ENCODE data around the gene GNB1L. TPM values are rescaled to one million over a fixed set of nuclear protein-coding genes. Genes with fewer than 3 reads are reported as not detected.
"Not testable (repeated sequence)": the region's sequence is repeated elsewhere in the genome, so short reads cannot be mapped to it uniquely, and the experiment has no call there.

GNB1L gene
- total RNA-seq, 2 experiments from 2014 or later = 7.4 to 8.7 TPM

DNA sequence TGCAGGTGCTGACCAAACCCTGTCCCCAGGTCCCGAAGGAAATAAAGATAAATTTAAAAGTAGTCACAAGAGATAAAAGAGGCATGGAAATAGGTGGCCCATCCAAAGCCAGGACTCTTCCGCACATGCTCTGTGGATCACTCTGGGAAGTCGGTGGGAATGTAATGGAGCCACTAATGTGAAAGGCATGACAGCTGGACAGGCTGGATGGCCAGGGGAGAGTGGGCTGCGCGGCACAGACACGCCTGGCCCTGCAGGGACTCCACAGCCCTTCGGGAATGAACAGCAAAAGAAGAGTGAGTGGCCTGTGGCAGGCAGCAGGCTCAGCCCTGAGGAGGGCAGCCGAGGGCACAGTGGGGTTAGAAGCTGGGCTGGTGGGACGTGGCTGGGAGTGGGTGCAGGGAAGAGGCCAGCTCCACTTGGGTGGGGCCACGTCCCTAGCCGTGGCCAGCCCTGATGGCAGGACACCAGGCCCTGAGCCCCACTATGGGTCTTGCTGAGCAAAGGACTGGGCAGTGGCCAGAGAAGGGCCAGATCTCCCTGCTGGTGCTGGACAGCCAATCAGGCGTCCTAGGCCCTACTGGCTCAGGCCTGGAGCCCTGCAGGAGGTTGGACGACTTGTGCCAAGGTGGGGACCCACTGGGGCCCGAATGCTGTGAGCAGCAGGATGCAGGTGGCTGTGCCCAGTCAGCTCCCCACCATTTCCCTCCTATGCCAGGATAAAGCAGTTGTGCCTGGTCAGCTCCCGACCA, 31.3 kb upstream of the GNB1L start:
- Mint-ChIP-seq H3K4me1 (peaks cover 18% of the 10 kb centered on the region), H3K9me3 (no peaks in the 10 kb centered on the region), H3K27me3 (no peaks in the 10 kb centered on the region), H3K27ac (no peak overlapping the region), H3K36me3 (ENCODE audit: low read depth) (no peaks in the 10 kb centered on the region), H3K4me3 (no peak overlapping the region)
- CTCF ChIA-PET = interaction anchor here (0.8 to 1.6 kb wide), 3 partner anchors 24 to 156 kb away, joined by 3 to 4 read pairs (median 3); no protein-coding TSS in a partner anchor
- DNase-seq = no peak
- POLR2A ChIA-PET = interaction anchor here (1.1 to 2.2 kb wide), 3 partner anchors 11 to 32 kb away, joined by 3 to 11 read pairs (median 7); partner anchors contain the start of genes GNB1L and RTL10

DNA sequence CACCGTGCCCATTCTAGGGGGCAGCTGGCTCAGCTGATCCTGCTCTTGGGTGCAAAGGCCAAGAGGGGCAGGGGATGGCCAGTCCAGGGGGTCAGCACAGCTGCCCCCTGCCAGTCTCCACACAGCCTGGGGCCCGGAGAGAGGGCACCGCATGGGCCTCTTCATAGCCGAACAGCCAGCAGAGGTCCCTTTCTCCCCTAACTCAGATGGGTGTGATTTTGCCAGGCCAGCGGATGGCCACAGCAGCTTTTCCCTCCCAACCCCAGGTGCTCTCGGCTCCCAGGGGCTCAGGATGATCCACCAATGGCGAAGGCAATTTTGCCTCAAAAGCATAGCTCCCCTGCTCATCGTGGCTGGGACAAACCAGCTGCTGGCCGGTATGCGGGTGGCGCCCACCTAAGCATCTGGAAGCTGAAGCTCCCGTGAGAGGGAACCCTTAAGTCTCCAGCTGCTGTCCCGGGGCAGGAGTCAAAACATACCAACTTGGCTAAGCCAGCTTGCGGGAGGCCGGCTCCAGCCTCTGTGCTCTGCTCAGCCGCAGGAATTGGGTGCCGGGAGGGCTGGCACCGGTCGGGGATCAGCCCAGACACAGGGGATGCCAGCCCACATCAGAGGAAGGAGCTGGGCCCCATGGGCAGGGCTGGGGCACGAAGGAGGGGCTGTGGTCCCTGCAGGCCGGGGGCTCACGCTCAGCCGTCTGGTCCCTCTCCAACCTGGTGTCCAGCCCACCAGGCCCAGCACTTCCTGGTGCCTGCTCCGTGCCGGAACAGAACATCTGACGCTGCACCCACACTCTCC, 30.5 kb upstream of the GNB1L start:
- Mint-ChIP-seq H3K27me3 (no peaks in the 10 kb centered on the region), H3K4me1 (peaks cover 12% of the 10 kb centered on the region), H3K9me3 (no peaks in the 10 kb centered on the region), H3K27ac (no peak overlapping the region), H3K36me3 (ENCODE audit: low read depth) (no peaks in the 10 kb centered on the region), H3K4me3 (no peak overlapping the region)
- POLR2A ChIA-PET = interaction anchor here (1.6 kb wide), 1 partner anchor 30 kb away, joined by 7 read pairs; the partner anchor contains the start of genes GNB1L and RTL10
- no peak for DNase-seq
- CTCF ChIA-PET = interaction anchor here (1.6 kb wide), 1 partner anchor 155 kb away, joined by 3 read pairs; no protein-coding TSS in a partner anchor

DNA sequence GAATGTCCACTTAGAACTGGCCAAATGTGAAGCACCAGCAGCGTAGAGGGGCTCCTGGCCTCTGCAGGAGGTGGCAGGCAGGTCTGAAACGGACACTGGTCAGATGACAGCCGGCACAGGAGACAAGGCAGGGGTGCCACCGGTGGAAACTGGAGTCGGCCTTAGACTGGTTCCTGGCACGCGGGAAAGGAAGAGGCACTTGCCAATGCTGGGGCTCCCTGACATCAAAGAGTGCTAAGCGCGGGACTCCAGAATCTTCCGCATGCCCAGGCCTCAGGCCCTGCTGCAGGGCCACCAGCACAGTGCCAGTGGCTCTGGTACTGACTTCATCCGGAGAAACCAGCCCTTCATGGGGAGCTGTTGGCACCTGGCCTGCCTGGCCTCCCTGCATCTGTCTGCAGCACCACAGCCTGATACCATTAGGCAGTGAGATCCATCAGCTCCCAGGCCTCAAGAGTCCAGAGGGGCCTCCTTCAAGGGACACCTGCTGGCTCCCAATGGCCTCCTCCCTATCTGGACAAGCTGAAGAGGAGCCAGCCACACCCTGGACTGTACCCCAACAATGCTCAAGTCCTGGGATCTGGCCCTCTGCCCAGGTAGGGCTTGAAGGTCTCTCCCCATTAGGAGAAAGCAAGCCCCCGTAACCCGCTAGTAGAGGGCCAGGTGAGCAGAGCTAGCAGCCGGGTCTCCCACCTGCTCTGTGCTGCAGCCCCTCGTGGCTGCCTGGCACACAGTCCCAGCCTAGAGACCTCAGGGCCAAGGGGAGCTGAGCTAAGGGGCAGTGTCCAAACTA, 29.7 kb upstream of the GNB1L start:
- Mint-ChIP-seq H3K27ac (no peak overlapping the region), H3K36me3 (ENCODE audit: low read depth) (no peaks in the 10 kb centered on the region), H3K4me3 (no peak overlapping the region), H3K9me3 (no peaks in the 10 kb centered on the region), H3K27me3 (no peaks in the 10 kb centered on the region), H3K4me1 (peaks cover 10% of the 10 kb centered on the region)
- ChIA-PET POLR2A (interaction anchor here (1.6 kb wide), 1 partner anchor 29 kb away, joined by 7 read pairs; the partner anchor contains the start of genes GNB1L and RTL10), CTCF (interaction anchor here (1.0 to 1.6 kb wide), 2 partner anchors 10 to 154 kb away, joined by 3 to 4 read pairs; no protein-coding TSS in a partner anchor)
- DNase-seq = no peak

DNA sequence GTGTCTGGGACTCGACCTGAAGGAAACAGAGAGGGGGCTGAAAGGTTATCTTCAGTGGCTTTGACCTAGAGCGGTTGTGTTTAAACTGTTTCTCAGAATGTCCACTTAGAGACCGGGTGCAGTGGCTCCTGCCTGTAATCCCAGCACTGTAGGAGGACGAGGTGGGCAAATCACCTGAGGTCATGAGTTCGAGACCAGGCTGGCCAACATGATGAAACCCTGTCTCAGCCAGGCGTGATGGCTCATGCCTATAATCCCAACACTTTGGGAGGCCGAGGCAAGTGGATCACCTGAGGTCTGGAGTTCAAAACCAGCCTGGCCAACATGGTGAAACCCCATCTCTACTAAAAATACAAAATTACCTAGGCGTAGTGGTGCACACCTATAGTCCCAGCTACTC, 28.8 kb upstream of the GNB1L start:
- H3K27ac Mint-ChIP-seq; DNase-seq; H3K27me3 Mint-ChIP-seq; H3K4me1 Mint-ChIP-seq; H3K9me3 Mint-ChIP-seq; H3K4me3 Mint-ChIP-seq; POLR2A ChIA-PET; H3K36me3 Mint-ChIP-seq (ENCODE audit: low read depth): not testable (repeated sequence)
- CTCF ChIA-PET = interaction anchor here (1.0 kb wide), 1 partner anchor 11 kb away, joined by 4 read pairs; no protein-coding TSS in a partner anchor

DNA sequence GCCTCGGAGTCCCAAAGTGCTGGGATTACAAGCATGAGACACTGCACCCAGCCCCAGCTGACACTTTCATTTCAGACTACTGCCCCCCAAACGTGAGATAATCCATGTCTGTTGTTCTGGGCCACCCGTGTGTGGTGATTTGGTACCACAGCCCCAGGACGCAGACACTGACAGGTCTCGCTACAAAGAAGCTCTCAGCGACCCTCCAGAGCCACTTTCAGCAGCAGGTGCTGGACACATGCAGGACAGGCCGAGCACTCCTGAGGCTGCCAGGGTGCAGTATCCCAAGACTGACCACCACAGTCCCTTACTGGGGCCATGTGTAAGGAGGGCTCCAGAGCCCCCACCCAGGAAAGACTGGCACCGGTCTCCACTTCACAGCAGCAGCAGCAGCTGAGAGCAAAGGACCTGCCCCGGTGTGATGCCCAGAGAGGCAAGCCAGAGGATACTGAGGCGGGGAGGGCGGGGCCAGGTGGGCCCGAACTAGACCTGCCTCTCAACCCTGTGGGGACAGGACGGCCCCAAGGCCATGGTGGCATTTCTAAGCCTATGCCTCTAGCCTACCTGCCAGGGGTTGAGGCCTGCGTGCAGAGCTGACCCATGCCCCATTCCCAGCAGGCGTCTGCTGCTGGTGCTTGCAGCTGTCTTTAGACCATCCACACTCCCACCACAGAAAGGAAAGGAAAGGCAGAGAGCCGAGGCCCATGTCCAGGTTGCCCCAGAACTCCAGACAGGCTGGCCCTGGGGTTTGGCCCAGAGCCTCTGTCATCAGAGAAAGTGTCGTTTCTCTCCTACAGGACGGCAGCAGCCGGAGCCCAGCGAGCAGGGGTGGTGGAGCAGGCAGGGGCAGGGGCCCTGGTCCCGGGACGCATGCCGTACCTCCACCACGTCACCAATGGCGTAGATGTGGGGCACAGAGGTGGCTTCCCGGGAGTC, 28.0 kb upstream of the GNB1L start:
- H3K36me3 Mint-ChIP-seq (ENCODE audit: low read depth) = no peaks in the 10 kb centered on the region
- H3K4me1 Mint-ChIP-seq = peaks cover 10% of the 10 kb centered on the region
- ChIA-PET POLR2A (no interaction called here), CTCF (no interaction called here)
- no peaks in the 10 kb centered on the region for H3K27me3 Mint-ChIP-seq
- H3K4me3 Mint-ChIP-seq = no peak overlapping the region
- H3K27ac Mint-ChIP-seq = no peak overlapping the region
- DNase-seq = no peak
- no peaks in the 10 kb centered on the region for H3K9me3 Mint-ChIP-seq

DNA sequence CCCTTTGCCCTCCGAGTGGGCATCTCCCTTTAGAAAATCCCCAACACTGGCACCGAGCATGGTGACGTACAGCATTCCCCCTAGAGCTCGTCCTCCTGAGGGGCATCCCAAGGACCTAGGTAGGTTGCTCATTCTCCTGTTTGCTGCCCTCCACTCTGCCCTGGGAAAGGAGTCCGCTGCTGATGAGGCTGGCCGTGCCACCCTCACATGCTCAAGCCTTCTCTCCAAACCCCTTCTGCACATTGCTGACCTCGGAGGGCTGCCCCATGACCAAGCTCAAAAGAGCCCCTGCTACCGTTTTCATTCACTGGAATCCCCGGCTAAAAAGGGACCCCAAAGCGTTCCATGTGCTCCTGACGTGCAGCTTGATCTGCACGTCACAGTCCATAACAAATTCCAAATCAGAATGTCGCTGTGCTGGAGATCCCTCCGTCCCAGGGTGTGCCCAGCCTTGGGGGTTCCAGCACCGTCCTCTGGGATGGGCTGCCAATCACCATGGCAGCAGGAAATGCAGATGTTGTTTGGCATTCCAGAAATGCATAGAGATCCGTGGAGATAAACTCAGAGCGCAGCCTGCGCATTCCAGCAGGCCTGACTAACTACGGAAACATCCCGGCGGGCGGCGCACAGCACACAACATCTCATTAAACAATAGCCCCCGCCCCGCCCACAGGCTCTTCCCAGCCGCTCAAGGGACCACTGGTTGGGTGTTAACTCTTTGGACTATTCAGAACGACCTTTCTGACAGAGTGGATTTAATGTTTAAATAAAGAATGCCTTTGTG, 26.3 kb upstream of the GNB1L start:
- CTCF ChIA-PET = no interaction called here
- Mint-ChIP-seq H3K27ac (no peak overlapping the region), H3K9me3 (no peaks in the 10 kb centered on the region), H3K4me3 (no peak overlapping the region), H3K36me3 (ENCODE audit: low read depth) (no peaks in the 10 kb centered on the region), H3K4me1 (peaks cover 2% of the 10 kb centered on the region), H3K27me3 (no peaks in the 10 kb centered on the region)
- POLR2A ChIA-PET = no interaction called here
- DNase-seq = no peak

DNA sequence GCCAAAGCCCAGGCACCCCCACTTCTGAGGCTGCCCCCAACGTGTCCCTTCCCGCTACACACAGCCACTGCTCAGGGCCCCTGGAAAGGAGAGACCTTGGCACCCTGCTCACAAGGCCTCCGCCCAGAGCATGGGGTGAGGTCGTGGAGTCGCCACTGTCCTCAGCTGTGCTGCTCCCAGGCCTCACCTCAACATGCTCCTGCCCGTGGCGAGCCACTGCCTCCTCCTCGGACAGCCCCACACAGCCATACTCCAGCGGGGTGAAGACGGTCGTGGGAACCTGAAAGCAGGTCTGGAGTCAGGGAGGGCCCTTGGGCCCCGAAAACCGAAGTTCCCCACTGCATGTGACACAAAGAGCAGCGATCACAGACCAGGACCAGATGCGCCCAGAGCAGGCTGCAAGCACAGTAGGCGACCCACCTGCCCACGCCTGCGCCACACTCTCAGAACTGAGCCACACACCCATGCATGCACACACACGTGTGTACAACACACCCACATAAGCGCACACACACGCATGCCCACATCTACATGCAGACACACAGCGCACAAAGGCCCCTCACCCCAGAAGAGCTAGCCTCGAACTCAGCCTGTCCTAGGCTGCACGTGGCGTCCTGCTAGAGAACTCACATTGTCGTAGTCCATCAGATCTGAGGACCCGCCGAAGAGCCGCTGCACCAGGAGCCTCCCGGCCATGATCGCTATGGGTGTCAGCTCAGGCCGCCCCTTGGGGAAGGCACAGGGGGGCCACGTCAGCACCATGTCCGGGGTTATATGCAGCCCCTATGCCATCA, 25.5 kb upstream of the GNB1L start:
- CTCF ChIA-PET = no interaction called here
- no peaks in the 10 kb centered on the region for H3K4me1 Mint-ChIP-seq
- H3K36me3 Mint-ChIP-seq (ENCODE audit: low read depth) = no peaks in the 10 kb centered on the region
- DNase-seq = no peak
- no peaks in the 10 kb centered on the region for H3K9me3 Mint-ChIP-seq
- H3K4me3 Mint-ChIP-seq = no peak overlapping the region
- H3K27me3 Mint-ChIP-seq = no peaks in the 10 kb centered on the region
- POLR2A ChIA-PET = no interaction called here
- no peak overlapping the region for H3K27ac Mint-ChIP-seq

DNA sequence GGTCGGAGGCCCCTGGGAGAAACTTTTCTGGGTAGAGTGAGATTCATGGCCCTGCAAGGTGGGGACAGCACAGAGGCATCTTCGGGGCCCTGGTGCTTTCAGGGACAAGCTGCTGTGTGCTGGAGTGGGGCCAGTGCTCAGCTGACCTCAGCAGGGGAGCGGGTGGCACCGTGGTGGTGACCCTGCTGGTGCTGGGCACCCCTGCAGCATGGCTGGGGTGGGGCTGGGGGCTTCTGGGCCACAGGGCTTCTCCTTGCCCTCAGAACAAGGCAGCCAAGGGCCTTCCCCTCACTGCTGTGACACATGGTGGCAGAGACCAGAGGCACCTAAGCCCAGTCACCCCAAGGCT, 24.9 kb upstream of the GNB1L start:
- CTCF ChIA-PET = no interaction called here

DNA sequence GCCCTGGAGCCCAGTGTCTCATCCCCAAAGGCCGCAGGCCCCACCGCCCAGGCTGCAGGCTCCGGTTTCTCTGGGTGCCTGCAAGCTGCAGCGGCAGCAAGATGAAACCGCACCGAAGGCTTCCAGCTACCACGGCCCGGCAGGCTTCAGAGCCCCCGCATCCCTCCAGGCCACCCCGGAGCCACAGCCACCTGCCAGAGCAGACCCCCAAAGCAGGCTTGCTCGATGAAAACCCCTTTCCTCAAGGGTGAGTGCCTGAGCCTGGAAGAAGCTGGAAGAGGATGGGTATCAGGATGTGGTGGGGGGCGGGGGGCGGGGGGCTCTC, 24.5 kb upstream of the GNB1L start:
- H3K4me1 Mint-ChIP-seq = peaks cover 7% of the 10 kb centered on the region
- no peaks in the 10 kb centered on the region for H3K36me3 Mint-ChIP-seq (ENCODE audit: low read depth)
- no peaks in the 10 kb centered on the region for H3K9me3 Mint-ChIP-seq
- no peaks in the 10 kb centered on the region for H3K27me3 Mint-ChIP-seq
- H3K4me3 Mint-ChIP-seq = no peak overlapping the region
- no peak overlapping the region for H3K27ac Mint-ChIP-seq
- ChIA-PET POLR2A (no interaction called here), CTCF (no interaction called here)
- DNase-seq = no peak

More for the DNA sequence above, 24.9 kb upstream of the GNB1L start:
- POLR2A ChIA-PET = no interaction called here
- Mint-ChIP-seq H3K4me1 (peaks cover 2% of the 10 kb centered on the region), H3K4me3 (no peak overlapping the region), H3K27me3 (no peaks in the 10 kb centered on the region), H3K36me3 (ENCODE audit: low read depth) (no peaks in the 10 kb centered on the region), H3K9me3 (no peaks in the 10 kb centered on the region), H3K27ac (no peak overlapping the region)
- DNase-seq = no peak

DNA sequence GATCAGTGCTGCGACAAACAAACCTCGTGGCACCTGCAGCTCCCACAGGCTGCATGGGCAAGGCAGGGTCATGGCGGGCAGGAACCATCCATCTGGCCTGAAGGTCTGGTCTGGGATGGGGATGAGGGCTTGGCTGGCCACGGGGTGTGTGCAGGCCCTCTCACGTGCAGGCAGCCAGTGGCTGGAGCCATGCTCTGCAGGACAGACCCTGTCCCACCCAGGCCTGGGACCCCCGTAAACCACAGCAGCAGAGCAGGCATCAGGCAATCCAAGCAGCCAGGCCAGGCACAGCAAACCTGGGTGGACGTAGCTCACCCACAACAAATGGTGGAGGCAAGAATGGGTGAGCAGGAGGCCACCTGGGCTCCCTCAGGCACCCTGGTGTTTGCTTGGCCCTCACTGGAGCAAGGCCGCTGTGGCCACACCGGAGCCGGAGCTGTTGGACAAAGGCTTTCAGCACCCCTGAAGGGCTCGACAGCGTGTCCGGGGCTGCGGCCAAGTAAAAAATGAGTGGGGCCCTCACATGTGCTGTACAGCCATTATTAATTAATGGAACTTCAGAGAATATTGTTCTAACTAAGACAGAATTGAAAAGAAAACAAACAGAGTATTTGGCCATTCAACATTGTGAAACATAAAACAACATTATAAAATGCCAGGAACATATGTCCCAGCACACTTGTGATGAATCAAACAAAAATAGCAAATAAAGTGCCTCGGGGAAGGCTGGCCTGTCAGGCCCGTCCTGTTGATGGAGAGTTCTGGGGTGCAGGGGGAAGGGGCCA, 24.0 kb upstream of the GNB1L start:
- DNase-seq = no peak
- H3K27me3 Mint-ChIP-seq = no peaks in the 10 kb centered on the region
- ChIA-PET POLR2A (no interaction called here), CTCF (no interaction called here)
- peaks cover 10% of the 10 kb centered on the region for H3K4me1 Mint-ChIP-seq
- H3K27ac Mint-ChIP-seq = no peak overlapping the region
- no peak overlapping the region for H3K4me3 Mint-ChIP-seq
- no peaks in the 10 kb centered on the region for H3K36me3 Mint-ChIP-seq (ENCODE audit: low read depth)
- H3K9me3 Mint-ChIP-seq = no peaks in the 10 kb centered on the region
